Measurements from ENCODE around the gene ZNF597. TPM values are rescaled to one million over a fixed set of nuclear protein-coding genes. Genes with fewer than 3 reads are reported as not detected.

Gene ZNF597
- total RNA-seq, 1 donor: 1.6 TPM

Small RNAs within 50 kb of the gene (small RNA-seq; reads per million reads assigned to genes)
- not detected for gene MIR6126

Other genes with a start within 250 kb of the ZNF597 start
- 4.6 TPM for gene ZNF200, start 208.3 kb downstream of the ZNF597 start, total RNA-seq
- gene MEFV, start 186.9 kb downstream of the ZNF597 start, total RNA-seq: 0.81 TPM
- 49.8 TPM for gene ZNF263, start 160.0 kb downstream of the ZNF597 start, total RNA-seq
- 5.7 TPM for gene TIGD7, start 138.1 kb downstream of the ZNF597 start, total RNA-seq
- gene ZNF75A, start 138.0 kb downstream of the ZNF597 start, total RNA-seq: 21.0 TPM
- 0.27 TPM for gene OR2C1, start 87.6 kb downstream of the ZNF597 start, total RNA-seq
- 11.0 TPM for gene ZSCAN32, start 42.5 kb downstream of the ZNF597 start, total RNA-seq
- 8.6 TPM for gene ZNF174, start 42.3 kb downstream of the ZNF597 start, total RNA-seq
- 23.7 TPM for gene NAA60, start 176 bp upstream of the ZNF597 start, total RNA-seq
- not detected for gene C16orf90, start 52.0 kb upstream of the ZNF597 start, total RNA-seq
- 5.9 TPM for gene CLUAP1, start 57.5 kb upstream of the ZNF597 start, total RNA-seq
- gene NLRC3, start 133.9 kb upstream of the ZNF597 start, total RNA-seq: 58.7 TPM
- 2.7 TPM for gene SLX4, start 168.1 kb upstream of the ZNF597 start, total RNA-seq
- gene DNASE1, start 211.2 kb upstream of the ZNF597 start, total RNA-seq: 55.2 TPM

Measured in hematopoietic multipotent progenitor cell (in vitro differentiated cells).